MG63 (cell line): Measurements from ENCODE around the gene SGK2. TPM values are rescaled to one million over a fixed set of nuclear protein-coding genes. Genes with fewer than 3 reads are reported as not detected.

Experiments
- DNase-seq: peaks from one replicate; pipeline ENCODE4 v3.0.0-alpha.2; 2020
- H3K27me3 ChIP-seq: fragments of 250-450 bp; sonication (Bioruptor Pico); 2 replicates; pipeline ENCODE4 v1.5.1; 2020; ENCODE audit warnings: mild to moderate bottlenecking, moderate library complexity
- H3K36me3 ChIP-seq: fragments of 250-450 bp; sonication (Bioruptor Pico); 2 replicates; pipeline ENCODE4 v1.5.1; 2020; ENCODE audit warnings: mild to moderate bottlenecking, moderate library complexity
- H3K4me3 ChIP-seq: fragments of 250-450 bp; sonication (Bioruptor Pico); 2 replicates; pipeline ENCODE4 v1.5.1; 2020; ENCODE audit warnings: mild to moderate bottlenecking, moderate library complexity
- H3K9me3 ChIP-seq: fragments of 250-450 bp; sonication (Bioruptor Pico); 2 replicates; pipeline ENCODE4 v1.5.1; 2020; ENCODE audit warnings: mild to moderate bottlenecking, moderate library complexity
- total RNA-seq: library from RNA; depleted of rRNA; stranded (reverse); fragments of >200 nt; shearing (Covaris generic); gene quantifications from 2 replicates; pipeline ENCODE4 v1.2.3, GENCODE V29; 2014; ENCODE audit warnings: low replicate concordance; rRNA removed

Gene SGK2
- total RNA-seq, 1 experiment from 2014 or later, result 0.72 TPM

GRCh38 chr20:43631598-43631997 is 72.8 kb downstream of the SGK2 start:
- H3K4me3 ChIP-seq, result no peak overlapping the region
- no peak for DNase-seq
- H3K27me3 ChIP-seq, result no peaks in the 10 kb centered on the region
- H3K36me3 ChIP-seq, result peaks cover 21% of the 10 kb centered on the region
- H3K9me3 ChIP-seq, result no peaks in the 10 kb centered on the region

Other genes starting within 250 kb of the SGK2 start
- gene SRSF6, start 101.1 kb upstream of the SGK2 start, total RNA-seq, result 16.3 and 22.1 TPM in 2 replicates
- gene L3MBTL1, start 51.3 kb upstream of the SGK2 start, total RNA-seq, result 0.53 and 0.81 TPM in 2 replicates
- 45.4 and 53.0 TPM in 2 replicates for gene IFT52, start 31.9 kb downstream of the SGK2 start, total RNA-seq
- gene MYBL2, start 108.1 kb downstream of the SGK2 start, total RNA-seq, result 29.8 and 30.5 TPM in 2 replicates
- gene GTSF1L, start 168.0 kb downstream of the SGK2 start, total RNA-seq, result not detected in 2 replicates